Activated CD8-positive, alpha-beta T cell treated with anti-CD3 and anti-CD28 coated beads for 36 hours (primary cell): ENCODE measurements around the gene SEPTIN10. TPM values are rescaled to one million over a fixed set of nuclear protein-coding genes. Genes with fewer than 3 reads are reported as not detected.

Experiments
- ATAC-seq: fragments of 200-7000 bp; cut with Tn5 transposase; one replicate; pipeline ENCODE4 v1.10.0; 2021; ENCODE audit warnings: mild to moderate bottlenecking, moderate library complexity
- CTCF ChIA-PET: fragments of 350-600 bp; sonication (Branson Sonifier 250); formaldehyde crosslinking; loops from one replicate; lab custom pipeline; 2021; ENCODE audit warnings: antibody characterized with exemption; lab: Charles Lee
- POLR2A ChIA-PET: fragments of 350-600 bp; sonication (Branson Sonifier 250); formaldehyde crosslinking; loops from one replicate; lab custom pipeline; 2021; ENCODE audit warnings: antibody characterized with exemption; lab: Charles Lee
- DNase-seq: peaks from one replicate; pipeline ENCODE4 v3.0.0-alpha.2; 2020
- H3K27ac Mint-ChIP-seq: one replicate; pipeline ENCODE4 v1.8.0; 2021; ENCODE audit warnings: mild to moderate bottlenecking, mixed read lengths
- H3K27me3 Mint-ChIP-seq: one replicate; pipeline ENCODE4 v1.8.0; 2021; ENCODE audit warnings: mixed read lengths
- H3K36me3 Mint-ChIP-seq: one replicate; pipeline ENCODE4 v1.8.0; 2021; ENCODE audit warnings: low read depth, mixed read lengths
- H3K4me1 Mint-ChIP-seq: one replicate; pipeline ENCODE4 v1.8.0; 2021; ENCODE audit warnings: low read depth, mixed read lengths
- H3K4me3 Mint-ChIP-seq: one replicate; pipeline ENCODE4 v1.8.0; 2021; ENCODE audit warnings: mild to moderate bottlenecking, moderate library complexity, mixed read lengths
- H3K9me3 Mint-ChIP-seq: one replicate; pipeline ENCODE4 v1.8.0; 2021; ENCODE audit warnings: mixed read lengths
- CTCF ChIP-seq: fragments of 200-600 bp; IDR thresholded peaks from one replicate; pipeline ENCODE4 v1.8.0; 2022; ENCODE audit warnings: antibody characterized with exemption, mild to moderate bottlenecking
- intact Hi-C: fragments of 100-400 bp; cut with micrococcal nuclease; formaldehyde crosslinking; loops from one replicate; pipeline ENCODE4 v1.10.0; 2022
- total RNA-seq, 2 experiments: library from RNA; stranded (reverse); gene quantifications; one replicate each; pipeline ENCODE4 v1.2.3, GENCODE V29; 2021

The SEPTIN10 gene
- total RNA-seq, 2 experiments from 2014 or later, result 0.49 to 0.86 TPM

- Mint-ChIP-seq H3K9me3 (no peaks in the 10 kb centered on the region), H3K4me1 (no peaks in the 10 kb centered on the region), H3K27ac (no peak overlapping the region), H3K4me3 (no peak overlapping the region), H3K27me3 (no peaks in the 10 kb centered on the region), H3K36me3 (no peaks in the 10 kb centered on the region)
- ChIA-PET POLR2A (no interaction called here), CTCF (no interaction called here)
- ATAC-seq, result no peak
- intact Hi-C loops, result no loop called here
- DNase-seq, result no peak
- TF ChIP-seq CTCF, result no peak
Measured at GRCh38 chr2:109530712-109531111, 83.1 kb downstream of the SEPTIN10 start.

GRCh38 chr2:109529532-109530449 is 84.0 kb downstream of the SEPTIN10 start:
- DNase-seq (no peak), ATAC-seq (no peak)
- Mint-ChIP-seq H3K36me3 (no peaks in the 10 kb centered on the region), H3K27ac (no peak overlapping the region), H3K9me3 (no peaks in the 10 kb centered on the region), H3K4me1 (no peaks in the 10 kb centered on the region), H3K27me3 (no peaks in the 10 kb centered on the region), H3K4me3 (no peak overlapping the region)
- intact Hi-C loops, result no loop called here
- CTCF ChIA-PET, result no interaction called here
- TF ChIP-seq CTCF, result no peak
- POLR2A ChIA-PET, result no interaction called here

GRCh38 chr2:109528811-109529501 is 84.8 kb downstream of the SEPTIN10 start:
- no peak for DNase-seq
- no peak for TF ChIP-seq CTCF
- ChIA-PET CTCF (no interaction called here), POLR2A (interaction anchor here (0.9 kb wide), 1 partner anchor 15 kb away, joined by 3 read pairs; no protein-coding TSS in a partner anchor)
- intact Hi-C loops, result no loop called here
- Mint-ChIP-seq H3K4me1 (no peaks in the 10 kb centered on the region), H3K27me3 (no peaks in the 10 kb centered on the region), H3K4me3 (no peak overlapping the region), H3K9me3 (no peaks in the 10 kb centered on the region), H3K36me3 (no peaks in the 10 kb centered on the region), H3K27ac (no peak overlapping the region)
- ATAC-seq, result no peak

GRCh38 chr2:109527846-109528705 is 85.7 kb downstream of the SEPTIN10 start:
- H3K27ac Mint-ChIP-seq, result no peak overlapping the region
- no peak for TF ChIP-seq CTCF
- DNase-seq (no peak), ATAC-seq (no peak)
- no peaks in the 10 kb centered on the region for H3K9me3 Mint-ChIP-seq
- POLR2A ChIA-PET, result interaction anchor here (0.8 to 0.9 kb wide), 2 partner anchors 16 to 194 kb away, joined by 3 read pairs; no protein-coding TSS in a partner anchor
- intact Hi-C loops, result no loop called here
- no peaks in the 10 kb centered on the region for H3K27me3 Mint-ChIP-seq
- CTCF ChIA-PET, result no interaction called here
- H3K4me3 Mint-ChIP-seq, result no peak overlapping the region
- H3K36me3 Mint-ChIP-seq, result no peaks in the 10 kb centered on the region
- H3K4me1 Mint-ChIP-seq, result no peaks in the 10 kb centered on the region
